CD4-positive, alpha-beta T cell treated with Interleukin-10 for 1 hour (primary cell): ENCODE results near the gene SPATS2.
"Not testable (repeated sequence)": the region's sequence is repeated elsewhere in the genome, so short reads cannot be mapped to it uniquely, and the experiment has no call there.

Source experiments
- DNase-seq: peaks from one replicate; pipeline ENCODE4 v3.0.0-alpha.2; 2020

Gene SPATS2

GRCh38 chr12:49478949-49479664, 111.8 kb downstream of the SPATS2 start:
- DNase-seq = no peak

- DNase-seq = no peak
Observed at GRCh38 chr12:49482095-49483051, 115.1 kb downstream of the SPATS2 start.

GRCh38 chr12:49483619-49484018, 116.4 kb downstream of the SPATS2 start:
- DNase-seq = no peak

GRCh38 chr12:49487605-49488004, 120.3 kb downstream of the SPATS2 start:
- no peak for DNase-seq

- DNase-seq = no peak
Observed at GRCh38 chr12:49489154-49489553, 121.9 kb downstream of the SPATS2 start.

GRCh38 chr12:49489720-49490119, 122.5 kb downstream of the SPATS2 start:
- no peak for DNase-seq

- DNase-seq = no peak
Observed at GRCh38 chr12:49491823-49492222, 124.6 kb downstream of the SPATS2 start.

GRCh38 chr12:49493900-49494299, 126.6 kb downstream of the SPATS2 start:
- no peak for DNase-seq

GRCh38 chr12:49496417-49497360, 129.4 kb downstream of the SPATS2 start:
- DNase-seq = no peak

- no peak for DNase-seq
Observed at GRCh38 chr12:49501895-49502294, 134.6 kb downstream of the SPATS2 start.

GRCh38 chr12:49502590-49502989, 135.3 kb downstream of the SPATS2 start:
- no peak for DNase-seq

- no peak for DNase-seq
Observed at GRCh38 chr12:49503674-49504180, 136.5 kb downstream of the SPATS2 start.

GRCh38 chr12:49505672-49506071, 138.4 kb downstream of the SPATS2 start:
- no peak for DNase-seq

GRCh38 chr12:49507139-49507538, 139.9 kb downstream of the SPATS2 start:
- no peak for DNase-seq

- not testable (repeated sequence) for DNase-seq
Observed at GRCh38 chr12:49509681-49510080, 142.4 kb downstream of the SPATS2 start.

- no peak for DNase-seq
Observed at GRCh38 chr12:49511410-49511809, 144.1 kb downstream of the SPATS2 start.

GRCh38 chr12:49512546-49512945, 145.3 kb downstream of the SPATS2 start:
- DNase-seq = no peak

GRCh38 chr12:49515266-49515665, 148.0 kb downstream of the SPATS2 start:
- no peak for DNase-seq

- DNase-seq = no peak
Observed at GRCh38 chr12:49518914-49519573, 151.8 kb downstream of the SPATS2 start.

GRCh38 chr12:49519574-49519936, 152.3 kb downstream of the SPATS2 start:
- DNase-seq = no peak

- no peak for DNase-seq
Observed at GRCh38 chr12:49521389-49521788, 154.1 kb downstream of the SPATS2 start.

GRCh38 chr12:49524660-49525324, 157.5 kb downstream of the SPATS2 start:
- no peak for DNase-seq
